GM18499 (cell line): Measurements from ENCODE around the gene CTNNA3.

Experiments
- ATAC-seq: cut with Tn5 transposase; IDR thresholded peaks from one replicate; pipeline ENCODE4 v1.9.1; 2021; ENCODE audit warnings: moderate number of reproducible peaks; ENCODE audit not compliant: insufficient read depth, unreplicated experiment

CTNNA3 gene

DNA sequence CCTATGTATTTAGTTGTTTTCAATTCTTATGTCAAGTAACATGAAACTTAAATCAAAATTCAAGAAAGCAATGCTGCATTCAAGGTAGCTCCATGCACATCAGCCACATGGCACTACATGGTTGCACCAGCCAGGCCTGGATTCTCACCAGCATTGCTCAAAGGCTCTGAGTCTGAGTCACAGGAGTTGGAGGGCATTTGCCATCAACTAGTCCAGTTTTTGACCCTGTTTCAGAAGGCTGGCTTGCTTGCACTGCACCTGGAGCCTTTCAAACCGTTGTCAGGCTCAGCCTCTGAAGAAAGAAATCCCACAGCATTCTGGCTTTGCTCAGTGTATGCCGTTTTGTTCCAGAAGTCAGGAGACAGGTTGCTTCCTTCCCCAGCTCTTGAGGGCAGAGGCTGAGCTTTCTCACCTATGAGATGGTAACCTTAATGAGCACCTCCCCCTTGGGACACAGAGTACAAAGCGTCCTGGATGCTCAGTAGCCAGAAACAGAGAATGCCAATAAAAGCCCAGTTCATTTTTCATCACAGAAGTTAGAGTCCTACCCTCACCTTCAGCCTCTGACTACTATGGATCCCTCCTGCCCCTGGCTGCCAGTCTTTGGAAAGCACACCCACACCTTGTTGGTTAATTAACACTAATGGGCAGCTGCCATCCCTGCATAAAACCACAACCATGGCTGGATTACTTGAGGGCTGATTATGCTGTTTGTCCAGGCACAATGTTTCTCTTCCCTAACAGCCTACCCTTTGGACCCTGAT is 1058.5 kb downstream of the CTNNA3 start:
- ATAC-seq: no peak

DNA sequence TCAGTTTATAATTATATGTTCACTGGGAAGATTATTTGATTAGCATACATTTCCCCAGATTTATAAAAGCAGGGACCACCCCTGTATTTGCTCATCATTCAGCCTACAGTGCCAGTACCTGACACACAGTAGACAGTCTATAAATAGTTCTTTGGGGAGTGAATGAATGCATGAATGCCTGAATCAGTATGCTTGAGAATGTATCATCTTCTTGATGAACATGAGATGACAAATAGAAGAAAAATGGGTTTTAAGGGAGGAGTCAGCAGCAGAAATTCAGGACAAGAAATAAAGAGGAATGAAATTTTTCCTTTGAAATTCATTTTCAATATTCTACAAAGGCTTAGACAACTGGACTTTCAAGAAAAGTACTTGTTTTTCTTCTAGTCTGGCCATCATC is 1066.0 kb downstream of the CTNNA3 start:
- no peak for ATAC-seq

DNA sequence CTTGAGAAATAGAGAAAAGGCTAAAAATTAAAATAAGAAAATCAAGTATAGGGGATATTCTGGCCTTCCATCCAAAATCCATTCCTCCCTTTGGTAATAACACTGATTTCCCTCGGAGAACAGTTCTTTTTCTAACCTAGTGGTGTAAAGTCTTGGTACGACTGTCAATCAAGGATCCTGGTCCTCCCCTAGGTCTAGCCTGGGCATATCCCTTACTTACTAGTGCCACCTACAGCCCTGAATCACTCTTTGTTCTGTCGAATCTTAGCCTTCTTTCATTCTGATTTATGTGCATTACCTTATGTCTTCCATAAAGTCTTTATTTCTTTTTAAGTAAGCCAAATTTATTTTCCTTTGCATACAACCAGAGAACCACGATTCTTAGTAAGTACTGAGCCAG is 1068.8 kb downstream of the CTNNA3 start:
- no peak for ATAC-seq

DNA sequence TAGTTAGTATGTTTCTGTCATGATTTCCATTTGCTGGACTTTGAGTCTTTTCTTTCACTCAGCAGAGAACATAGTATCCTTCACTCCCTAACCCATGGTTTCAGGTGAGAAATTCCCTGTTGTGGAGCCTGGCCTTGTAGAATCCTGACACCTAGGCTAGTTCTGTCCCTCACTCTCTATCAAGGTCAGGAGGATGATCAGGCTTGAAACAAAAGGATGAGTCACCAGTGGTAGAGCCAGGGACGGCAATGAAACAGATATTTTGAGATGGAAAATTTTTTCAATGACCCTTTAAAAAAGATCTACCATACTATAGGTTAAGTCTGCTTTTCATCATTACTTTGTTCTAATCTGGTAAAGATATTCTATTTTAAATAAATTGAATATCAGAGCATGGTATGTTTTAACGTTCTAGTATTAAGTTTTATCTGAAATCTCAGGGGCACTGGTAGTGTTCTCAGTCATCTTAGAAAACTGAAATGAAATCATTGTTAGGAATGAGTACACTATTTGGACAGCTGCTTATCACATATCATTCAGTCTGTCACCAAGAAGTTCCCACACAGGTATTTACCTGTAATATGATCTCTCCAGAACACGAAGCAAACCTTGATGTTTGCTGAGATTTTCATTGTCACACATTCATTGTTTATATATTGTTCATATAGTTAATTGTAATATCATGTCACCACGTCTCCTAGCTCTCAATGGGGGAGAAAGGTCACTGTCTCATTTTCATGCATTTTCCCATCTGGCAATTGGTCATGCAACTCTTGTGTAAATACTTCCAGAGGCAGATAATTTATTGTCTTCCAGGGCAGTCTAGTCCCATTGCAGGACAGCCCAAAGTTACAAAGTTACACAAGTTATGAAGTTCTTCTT is 1070.0 kb downstream of the CTNNA3 start:
- ATAC-seq: no peak

DNA sequence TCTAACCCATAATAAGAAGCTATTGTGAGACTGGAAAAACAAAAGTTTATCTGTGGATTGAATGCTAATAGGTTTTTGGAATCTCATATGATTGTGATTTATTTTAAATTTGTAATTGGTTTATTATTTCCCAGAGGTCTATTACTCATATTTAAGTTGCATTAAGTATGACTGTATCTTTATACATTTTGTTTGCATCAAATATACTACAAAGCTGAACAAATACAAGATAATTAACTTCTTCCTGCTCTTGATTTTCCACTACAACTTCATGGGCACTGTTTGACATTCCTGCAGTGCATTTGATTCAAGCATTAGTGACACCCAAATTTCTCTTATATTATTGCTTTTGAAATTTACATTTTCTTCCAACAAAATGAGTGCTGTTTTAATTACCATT is 1073.9 kb downstream of the CTNNA3 start:
- ATAC-seq: no peak

DNA sequence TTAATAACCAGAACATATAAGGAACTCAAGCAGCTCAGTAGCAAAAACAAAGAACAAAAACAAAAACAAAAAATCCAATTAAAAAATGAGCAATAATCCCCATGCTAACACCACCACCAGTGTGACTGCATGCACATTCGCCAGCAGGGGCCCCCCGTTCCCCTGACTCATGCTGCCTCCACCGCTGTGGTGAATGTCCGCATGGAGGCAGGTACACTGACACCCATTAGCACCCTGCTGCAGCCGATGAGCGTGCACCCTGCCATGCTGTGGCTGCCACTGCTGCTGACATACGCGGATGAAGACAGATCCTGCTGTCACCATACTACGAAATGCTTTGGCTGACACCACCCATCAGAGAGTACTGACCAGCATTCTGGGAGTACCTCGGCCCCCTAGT is 1091.8 kb downstream of the CTNNA3 start:
- no peak for ATAC-seq

DNA sequence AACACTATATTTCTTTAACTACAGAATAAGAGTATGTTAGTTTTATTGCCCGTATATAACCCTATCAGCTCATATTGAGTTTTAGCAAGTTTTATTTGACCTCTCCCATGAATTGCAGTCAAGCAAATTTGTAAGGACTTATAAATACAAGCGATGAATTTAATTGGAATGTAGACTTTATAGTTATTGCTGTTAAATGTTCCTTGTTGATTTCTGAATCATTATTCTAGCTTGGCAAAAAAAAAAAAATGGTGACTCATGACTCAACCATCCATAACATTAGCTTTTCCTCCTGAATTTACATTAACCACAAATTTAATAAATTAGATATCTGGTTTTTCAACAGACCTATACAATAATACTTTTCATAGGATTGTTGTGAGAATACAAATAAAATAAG is 1104.1 kb downstream of the CTNNA3 start:
- ATAC-seq: no peak

DNA sequence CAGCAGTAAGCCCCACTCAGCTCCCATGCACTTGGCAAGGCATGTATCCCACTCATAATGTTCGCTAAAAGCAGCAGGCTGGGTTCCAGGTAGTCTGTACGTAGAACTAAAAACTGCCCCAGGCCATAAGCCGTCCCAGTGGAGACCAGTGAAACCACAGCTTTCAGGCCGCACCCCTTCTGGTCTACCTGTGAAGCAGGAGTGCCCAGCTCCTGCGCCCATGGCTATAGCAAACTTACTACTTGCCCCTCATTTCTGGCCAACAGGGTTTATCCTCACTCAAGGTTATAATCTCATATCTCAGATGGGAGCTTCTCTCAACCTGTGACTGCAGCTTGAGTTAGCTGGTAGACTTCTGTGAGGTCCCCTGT is 1108.3 kb downstream of the CTNNA3 start:
- ATAC-seq: no peak

DNA sequence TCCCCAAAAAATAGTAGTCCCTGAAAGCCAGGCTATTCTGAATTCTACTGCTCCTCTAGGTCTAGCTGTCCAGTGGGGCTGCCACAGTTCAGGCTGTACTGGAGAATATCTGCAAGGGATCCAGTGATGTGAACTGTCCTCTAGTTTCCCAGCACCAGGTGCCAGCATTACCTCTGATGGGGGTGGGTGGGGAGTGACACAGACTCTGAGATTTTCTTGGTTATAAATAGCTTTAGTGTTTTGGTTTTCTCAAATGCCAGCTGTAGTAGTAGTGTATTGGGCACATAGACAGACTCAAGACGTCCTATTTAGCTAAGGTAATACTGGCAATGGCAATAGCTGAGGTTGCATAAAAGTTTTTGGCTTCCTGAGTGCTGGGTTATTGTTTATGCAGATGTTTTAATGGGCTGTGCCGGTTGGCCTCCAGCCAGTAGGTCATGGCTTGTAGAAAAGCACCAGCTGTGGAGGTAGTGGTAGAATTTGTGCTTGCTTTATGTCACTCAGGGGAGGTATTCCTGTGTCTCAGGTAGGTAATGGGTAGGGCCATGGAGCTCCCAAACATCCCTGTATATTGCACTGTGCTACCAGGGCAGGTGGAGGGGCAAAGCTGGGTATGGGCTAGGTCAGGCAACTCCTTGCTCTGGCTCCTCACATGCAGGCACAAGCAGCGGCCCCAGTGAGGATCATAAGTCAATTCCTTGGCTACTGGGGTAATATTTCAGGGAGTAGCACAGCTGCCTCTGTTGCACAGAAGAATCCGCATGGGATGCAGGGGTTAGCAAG is 1108.9 kb downstream of the CTNNA3 start:
- ATAC-seq: no peak

DNA sequence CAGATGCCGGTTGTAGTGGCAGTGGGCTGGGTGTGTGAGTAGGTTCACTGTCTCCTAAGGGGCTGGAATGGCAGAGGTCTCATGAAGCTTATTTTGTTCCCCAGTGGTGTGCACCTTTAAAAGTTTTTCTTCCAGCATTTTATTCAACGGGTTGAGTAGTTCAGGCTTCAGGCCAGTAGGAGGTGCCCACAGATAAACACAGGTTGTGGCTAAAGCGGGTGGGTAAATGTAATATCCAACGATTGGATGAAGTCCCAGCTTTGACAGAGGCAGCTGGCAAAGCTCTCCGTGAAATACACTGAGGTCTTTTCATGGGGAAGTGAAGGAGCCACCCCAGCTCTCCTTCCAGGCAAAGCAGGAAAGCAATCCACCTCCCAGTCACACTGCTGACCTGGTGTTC is 1109.9 kb downstream of the CTNNA3 start:
- no peak for ATAC-seq

DNA sequence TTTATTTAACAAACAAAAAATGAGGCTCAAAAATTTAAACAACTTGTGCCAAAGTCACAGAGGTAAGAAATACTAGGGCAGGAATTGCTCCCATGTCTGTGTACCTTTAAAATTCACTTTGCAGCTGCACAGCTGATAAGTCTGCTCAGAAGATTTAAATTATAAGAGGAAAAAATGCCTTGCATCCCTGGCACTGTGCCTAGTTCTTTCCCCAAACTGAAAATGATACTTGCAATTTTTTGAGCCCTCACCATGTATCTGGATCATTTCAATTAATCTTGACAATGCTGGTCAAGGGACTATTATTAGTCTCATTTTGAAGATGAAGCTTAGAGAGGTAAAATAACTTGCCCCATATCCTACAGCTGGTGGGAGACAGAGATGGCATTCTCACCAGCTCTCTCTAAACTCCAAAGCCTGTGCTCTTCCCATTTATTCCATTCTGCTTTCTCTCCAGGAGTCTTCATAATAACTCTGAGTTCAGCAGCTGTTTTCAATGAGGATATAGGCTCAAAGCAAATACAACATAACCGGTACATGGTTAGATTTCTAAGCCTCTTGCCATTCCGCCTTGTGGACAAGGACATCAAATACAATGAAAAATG is 1120.6 kb downstream of the CTNNA3 start:
- ATAC-seq: no peak

DNA sequence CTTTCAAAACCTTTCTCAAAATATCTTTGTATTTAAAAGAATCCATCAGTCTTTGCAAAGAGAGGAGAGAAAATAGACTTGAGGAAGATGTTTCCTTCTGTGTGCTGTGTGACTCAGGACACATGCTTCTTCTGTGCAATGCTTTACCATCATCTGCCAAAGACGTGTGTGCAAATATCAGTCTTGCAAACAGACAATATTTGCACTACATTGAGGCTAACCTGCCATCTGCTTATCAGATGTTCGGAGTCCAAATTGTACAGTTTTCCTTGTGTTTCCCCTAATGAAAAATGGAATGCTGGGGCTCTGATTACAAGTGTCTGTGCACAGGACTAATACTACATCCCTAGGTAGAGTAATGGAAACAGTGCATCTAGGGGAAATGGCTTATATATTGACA is 1123.3 kb downstream of the CTNNA3 start:
- ATAC-seq: no peak

DNA sequence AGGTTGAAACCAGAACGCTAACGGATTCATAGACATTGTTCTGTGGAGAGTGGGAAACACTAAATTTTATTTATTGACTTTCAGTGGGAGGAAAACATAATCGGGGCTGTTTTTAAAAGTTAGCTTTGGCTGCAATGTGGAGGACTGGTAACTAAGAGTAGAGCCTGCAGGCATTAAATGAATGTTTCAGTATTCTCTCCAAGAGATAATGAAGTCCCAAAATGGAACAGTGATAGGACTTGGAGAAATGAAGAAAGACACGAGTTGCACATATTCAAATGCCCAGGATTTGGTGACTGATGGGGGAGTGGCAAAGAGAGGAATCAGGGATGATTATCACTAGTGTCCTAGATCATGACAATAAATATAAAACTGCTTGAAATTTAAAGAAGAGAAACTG is 1130.0 kb downstream of the CTNNA3 start:
- no peak for ATAC-seq

DNA sequence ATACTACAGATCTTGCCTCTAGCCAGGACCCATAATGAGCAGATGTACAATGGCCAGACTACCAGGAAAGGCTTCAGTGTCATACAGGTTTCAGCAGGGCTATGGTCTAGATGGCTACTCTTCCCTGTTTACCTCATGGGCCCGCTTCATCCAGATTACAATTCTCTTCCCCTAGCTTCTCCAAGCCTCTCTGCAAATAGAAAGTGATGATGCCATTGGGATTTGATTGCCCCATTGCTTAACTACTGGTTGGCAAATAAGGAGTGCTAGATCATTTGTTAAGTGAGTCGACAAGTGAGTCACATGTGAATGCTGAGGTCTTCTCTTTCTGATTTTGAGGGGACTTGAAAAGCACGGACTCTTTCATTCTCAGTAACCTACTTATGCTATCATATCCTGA is 1131.7 kb downstream of the CTNNA3 start:
- ATAC-seq: no peak

DNA sequence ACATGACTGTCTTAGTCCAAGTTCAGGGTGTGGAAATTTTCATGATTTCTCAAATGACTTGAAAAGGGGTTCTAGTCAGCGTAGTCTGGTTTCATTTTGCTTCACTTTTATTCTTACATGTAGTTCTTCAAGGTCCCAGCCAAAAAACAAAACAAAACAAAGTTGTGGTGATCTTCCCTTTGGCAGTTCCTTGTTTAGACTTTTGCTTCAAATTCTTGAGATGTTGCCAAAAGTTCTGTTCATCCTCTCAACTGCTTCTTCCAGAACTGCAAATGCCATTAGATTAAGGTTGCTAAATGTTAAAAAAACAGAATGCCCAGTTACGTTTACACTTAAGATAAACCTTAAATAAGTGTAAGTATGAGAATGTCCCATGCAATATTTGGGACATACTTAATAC is 1140.9 kb downstream of the CTNNA3 start:
- ATAC-seq: no peak

DNA sequence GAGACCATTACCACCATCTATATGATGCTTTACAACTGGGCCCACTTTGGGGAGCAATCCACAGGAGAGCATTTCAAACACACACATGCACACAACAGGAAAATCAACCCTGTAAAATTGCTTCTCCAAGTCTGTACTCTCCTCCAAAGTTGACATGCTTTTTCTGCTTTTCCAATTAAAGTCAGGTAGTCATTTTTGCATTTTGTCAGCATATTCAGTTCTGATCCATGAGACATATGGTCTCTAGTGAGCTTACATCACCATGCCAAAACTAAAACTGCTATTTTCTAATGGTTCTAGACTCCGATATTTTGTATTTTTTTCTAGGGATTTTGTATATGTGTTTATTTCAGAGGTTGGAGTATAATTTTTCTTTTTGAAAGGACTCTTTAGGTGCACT is 1143.7 kb downstream of the CTNNA3 start:
- ATAC-seq: no peak

DNA sequence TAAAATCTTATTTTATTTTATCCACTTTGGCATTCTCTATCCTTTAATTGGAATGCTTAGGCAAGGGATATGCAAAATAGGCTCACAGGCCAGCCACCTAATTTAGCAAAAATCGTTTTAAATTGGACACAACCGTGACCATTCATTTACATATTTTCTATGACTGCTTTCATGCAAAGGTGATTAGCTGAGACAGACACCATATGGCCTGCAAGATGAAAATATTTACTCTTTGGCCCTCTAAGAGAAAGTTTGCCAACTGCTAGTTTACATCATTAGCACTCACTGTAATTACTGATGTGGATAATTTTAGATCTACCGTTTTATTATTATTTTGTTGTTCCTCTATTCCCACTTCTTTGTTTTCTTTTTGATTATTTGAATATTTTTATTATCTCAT is 1145.6 kb downstream of the CTNNA3 start:
- ATAC-seq: no peak

DNA sequence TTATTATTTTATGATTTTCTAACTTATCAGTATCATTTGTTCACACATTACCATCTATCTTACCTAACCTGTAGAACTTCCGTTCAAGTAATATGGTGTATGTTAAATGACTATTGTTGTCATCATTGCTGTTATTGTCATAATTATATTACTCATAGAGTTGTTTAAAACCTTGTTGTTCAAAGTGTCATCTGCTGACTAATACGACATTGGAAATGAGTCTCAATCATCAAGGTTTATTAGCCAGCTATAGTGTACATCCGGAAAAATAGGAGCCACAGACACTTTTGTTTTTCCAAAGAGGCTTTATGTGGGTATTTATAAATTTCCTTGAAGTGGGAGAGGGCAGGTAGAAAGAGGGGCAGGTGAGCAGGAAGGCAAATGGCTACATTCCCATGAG is 1157.1 kb downstream of the CTNNA3 start:
- ATAC-seq: no peak

DNA sequence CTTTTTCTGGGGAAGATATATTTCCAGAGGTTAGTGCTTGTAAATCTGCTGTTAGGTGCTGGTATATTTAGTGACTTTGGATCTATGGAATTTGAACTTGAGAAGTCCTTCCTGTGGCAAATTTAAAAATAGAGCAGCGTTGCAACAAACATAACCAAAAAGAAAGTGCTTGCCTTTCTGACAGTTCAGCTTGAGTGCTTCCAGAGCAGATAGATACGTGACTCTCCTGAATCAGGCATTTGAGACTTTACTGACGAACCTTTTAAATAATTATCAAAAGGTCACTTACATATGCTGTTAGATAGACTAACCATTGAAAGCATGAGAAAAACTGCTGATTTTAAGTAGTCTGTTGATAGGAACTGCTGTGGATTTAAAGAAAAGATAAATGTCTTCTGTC is 1157.6 kb downstream of the CTNNA3 start:
- no peak for ATAC-seq

DNA sequence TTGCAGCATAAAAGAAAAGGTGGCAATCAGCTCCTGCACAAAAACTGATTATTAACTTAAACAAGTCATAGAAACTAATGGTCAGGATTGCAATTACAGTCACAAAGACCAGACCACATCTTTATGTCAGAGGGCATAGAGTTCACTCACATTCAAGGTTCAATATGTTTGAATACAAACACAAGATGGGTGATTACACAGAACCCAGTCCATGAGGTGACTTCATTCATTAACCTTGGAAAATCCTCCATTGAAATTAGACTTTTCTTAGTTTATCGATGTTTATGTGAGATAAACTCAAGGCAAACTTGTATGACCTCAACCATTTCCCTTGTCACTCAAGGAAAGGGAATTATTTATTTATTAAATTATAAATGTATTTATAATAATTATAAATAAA is 1158.8 kb downstream of the CTNNA3 start:
- ATAC-seq: no peak

DNA sequence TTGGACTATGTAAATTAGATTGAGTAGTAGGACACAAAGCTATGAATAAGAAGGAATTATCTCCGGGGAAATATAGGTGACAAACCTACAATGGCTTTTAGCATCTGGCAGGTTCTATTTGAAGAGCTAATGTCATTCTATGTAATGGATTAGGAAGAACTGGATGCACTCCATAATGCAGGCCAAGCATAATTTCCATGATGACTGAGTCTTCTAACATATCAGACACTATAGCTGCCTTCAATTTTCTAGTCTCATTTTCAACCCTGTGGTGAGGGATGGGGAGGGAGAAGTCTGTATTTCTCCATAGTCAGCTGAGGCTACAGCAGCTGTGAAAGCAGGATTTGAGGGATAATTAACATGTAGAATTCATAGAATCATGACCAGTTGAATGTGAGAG is 1160.6 kb downstream of the CTNNA3 start:
- no peak for ATAC-seq
